GM18909 (cell line): ENCODE data around the gene MINDY1.

ENCODE experiments used
- ATAC-seq: cut with Tn5 transposase; IDR thresholded peaks from one replicate; pipeline ENCODE4 v1.9.1; 2021; ENCODE audit warnings: mild to moderate bottlenecking; ENCODE audit not compliant: unreplicated experiment, poor library complexity

MINDY1 gene

GRCh38 chr1:151012684-151013471, 6.2 kb upstream of the MINDY1 start:
- ATAC-seq: no peak

- ATAC-seq: no peak
These were observed 4.6 kb upstream of the MINDY1 start for GRCh38 chr1:151011154-151011850.

- ATAC-seq: no peak
These were observed 3.6 kb upstream of the MINDY1 start for GRCh38 chr1:151010346-151010726.

GRCh38 chr1:151009674-151010345, 3.1 kb upstream of the MINDY1 start:
- no peak for ATAC-seq

- ATAC-seq: no peak
These were observed 2.5 kb upstream of the MINDY1 start for GRCh38 chr1:151009206-151009587.

GRCh38 chr1:151008244-151009205, 1.8 kb upstream of the MINDY1 start, which contains the start of gene PRUNE1:
Gene PRUNE1 (plus strand): TSS chr1:151008449. CDS start chr1:151008633, 184 bp downstream.
- peak; percentile 73 for ATAC-seq

- no peak for ATAC-seq
These were observed 1.1 kb upstream of the MINDY1 start for GRCh38 chr1:151007853-151008243.

GRCh38 chr1:151005729-151006319, 878 bp downstream of the MINDY1 start:
- ATAC-seq: no peak

GRCh38 chr1:151003180-151003579, 3.5 kb downstream of the MINDY1 start:
- no peak for ATAC-seq

GRCh38 chr1:151002611-151003010, 4.1 kb downstream of the MINDY1 start:
- ATAC-seq: no peak

GRCh38 chr1:151002051-151002450, 4.7 kb downstream of the MINDY1 start:
- ATAC-seq: no peak

- ATAC-seq: no peak
These were observed 5.1 kb downstream of the MINDY1 start for GRCh38 chr1:151001602-151002001.

GRCh38 chr1:151000408-151000807, 6.3 kb downstream of the MINDY1 start:
- ATAC-seq: no peak

- ATAC-seq: no peak
These were observed 6.8 kb downstream of the MINDY1 start for GRCh38 chr1:150999926-151000325.

GRCh38 chr1:150999051-150999674, 7.5 kb downstream of the MINDY1 start:
- ATAC-seq: no peak

- no peak for ATAC-seq
These were observed 8.8 kb downstream of the MINDY1 start for GRCh38 chr1:150997949-150998348.

GRCh38 chr1:150997126-150997872, 9.4 kb downstream of the MINDY1 start:
- ATAC-seq: no peak

- no peak for ATAC-seq
These were observed 10.8 kb downstream of the MINDY1 start for GRCh38 chr1:150995896-150996295.

- ATAC-seq: no peak
These were observed 11.2 kb downstream of the MINDY1 start for GRCh38 chr1:150995460-150995859.
